OCI-LY3 (cell line): Measurements from ENCODE around the gene CDC42EP2.

Source experiments
- CTCF ChIP-seq: fragments of 200-600, 300-600 bp; sonication (generic); IDR thresholded peaks from 2 replicates; pipeline ENCODE4 v1.5.1; 2014; ENCODE audit warnings: antibody characterized with exemption, low read length, low read depth
- EZH2phosphoT487 ChIP-seq: fragments of 200-600 bp; shearing (Covaris generic); IDR thresholded peaks from 2 replicates; pipeline ENCODE4 v1.6.1; 2018; ENCODE audit warnings: antibody characterized with exemption, mixed run types, low read depth

GRCh38 chr11:65327021-65327420, 12.4 kb downstream of the CDC42EP2 start:
- TF ChIP-seq CTCF, result no peak
- TF ChIP-seq EZH2phosphoT487, result no peak
